Glutamatergic neuron (in vitro differentiated cells): ENCODE measurements around the gene RHEBL1. TPM values are rescaled to one million over a fixed set of nuclear protein-coding genes. Genes with fewer than 3 reads are reported as not detected.

Experiments used
- DNase-seq: peaks from one replicate; pipeline ENCODE4 v3.0.0; 2022
- H3K27ac Mint-ChIP-seq: one replicate; pipeline ENCODE4 v1.8.0; 2020; ENCODE audit warnings: mild to moderate bottlenecking, mixed read lengths, inconsistent platforms; ENCODE audit not compliant: unreplicated experiment
- H3K27me3 Mint-ChIP-seq: one replicate; pipeline ENCODE4 v1.8.0; 2020; ENCODE audit warnings: mild to moderate bottlenecking, moderate library complexity, mixed read lengths, inconsistent platforms; ENCODE audit not compliant: unreplicated experiment
- H3K36me3 Mint-ChIP-seq: one replicate; pipeline ENCODE4 v1.8.0; 2020; ENCODE audit warnings: mild to moderate bottlenecking, mixed read lengths, inconsistent platforms; ENCODE audit not compliant: unreplicated experiment
- H3K4me1 Mint-ChIP-seq: one replicate; pipeline ENCODE4 v1.8.0; 2020; ENCODE audit warnings: mild to moderate bottlenecking, low read depth, mixed read lengths, inconsistent platforms; ENCODE audit not compliant: unreplicated experiment
- H3K4me3 Mint-ChIP-seq: one replicate; pipeline ENCODE4 v1.8.0; 2020; ENCODE audit warnings: mild to moderate bottlenecking, mixed read lengths, inconsistent platforms; ENCODE audit not compliant: unreplicated experiment
- H3K9me3 Mint-ChIP-seq: one replicate; pipeline ENCODE4 v1.8.0; 2020; ENCODE audit warnings: mild to moderate bottlenecking, moderate library complexity, mixed read lengths, inconsistent platforms; ENCODE audit not compliant: unreplicated experiment
- CTCF ChIP-seq: fragments of 200-600 bp; sonication (generic); IDR thresholded peaks from one replicate; pipeline ENCODE4 v1.5.0; 2021; ENCODE audit not compliant: partially characterized antibody, unreplicated experiment
- total RNA-seq: library from RNA; stranded (reverse); fragmentation: NEBNext Ultra II Directional; extraction: Animal tissue kit (Norgen Biotek cat#: 25700); gene quantifications from one replicate; pipeline ENCODE4 v1.2.1, GENCODE V29; 2021; ENCODE audit not compliant: unreplicated experiment

RHEBL1 gene
- total RNA-seq, 1 donor from 2014 or later = 2.3 TPM

- DNase-seq = no peak
- peaks cover 7% of the 10 kb centered on the region for H3K9me3 Mint-ChIP-seq
- no peak for TF ChIP-seq CTCF
- peaks cover 10% of the 10 kb centered on the region for H3K4me1 Mint-ChIP-seq
- peaks cover 6% of the 10 kb centered on the region for H3K36me3 Mint-ChIP-seq
- peak overlapping the region; percentile 89 for H3K4me3 Mint-ChIP-seq
- H3K27me3 Mint-ChIP-seq = peaks cover 7% of the 10 kb centered on the region
- peak overlapping the region; percentile 99 for H3K27ac Mint-ChIP-seq
Measured at GRCh38 chr12:49017891-49018260, 51.9 kb downstream of the RHEBL1 start.

GRCh38 chr12:49015196-49015595 lies 54.6 kb downstream of the RHEBL1 start:
- Mint-ChIP-seq H3K27me3 (peaks cover 4% of the 10 kb centered on the region), H3K4me3 (no peak overlapping the region), H3K9me3 (peaks cover 7% of the 10 kb centered on the region), H3K36me3 (no peaks in the 10 kb centered on the region), H3K27ac (no peak overlapping the region), H3K4me1 (peaks cover 10% of the 10 kb centered on the region)
- TF ChIP-seq CTCF = no peak
- no peak for DNase-seq

Other genes with a start within 250 kb of the RHEBL1 start
- gene DDX23, start 217.8 kb downstream of the RHEBL1 start, total RNA-seq = 65.7 TPM
- gene RND1, start 204.1 kb downstream of the RHEBL1 start, total RNA-seq = 1.8 TPM
- gene FKBP11, start 144.5 kb downstream of the RHEBL1 start, total RNA-seq = 12.3 TPM
- 162 TPM for gene ARF3, start 112.5 kb downstream of the RHEBL1 start, total RNA-seq
- gene WNT10B, start 98.2 kb downstream of the RHEBL1 start, total RNA-seq = not detected
- gene WNT1, start 91.7 kb downstream of the RHEBL1 start, total RNA-seq = not detected
- 6.4 TPM for gene DDN, start 70.6 kb downstream of the RHEBL1 start, total RNA-seq
- gene PRKAG1, start 51.2 kb downstream of the RHEBL1 start, total RNA-seq = 58.2 TPM
- gene KMT2D, start 9.2 kb downstream of the RHEBL1 start, total RNA-seq = 144 TPM
- gene DHH, start 24.8 kb upstream of the RHEBL1 start, total RNA-seq = 1.2 TPM
- gene LMBR1L, start 40.9 kb upstream of the RHEBL1 start, total RNA-seq = 371 TPM
- gene TUBA1B, start 61.4 kb upstream of the RHEBL1 start, total RNA-seq = 924 TPM
- gene TUBA1A, start 119.1 kb upstream of the RHEBL1 start, total RNA-seq = 7,184 TPM
- gene TUBA1C, start 195.1 kb upstream of the RHEBL1 start, total RNA-seq = 66.7 TPM
- 2,189 TPM for gene PRPH, start 225.2 kb upstream of the RHEBL1 start, total RNA-seq